H1 (cell line): Measurements from ENCODE around the gene ART4. TPM values are rescaled to one million over a fixed set of nuclear protein-coding genes. Genes with fewer than 3 reads are reported as not detected.

Experiments used
- CTCF ChIA-PET: fragments of 300-600 bp; sonication (Branson Sonifier 250); formaldehyde crosslinking; loops from one replicate; lab custom pipeline; 2021; ENCODE audit not compliant: partially characterized antibody; lab: Charles Lee
- POLR2A ChIA-PET: fragments of 300-600 bp; sonication (Branson Sonifier 250); formaldehyde crosslinking; loops from one replicate; lab custom pipeline; 2021; ENCODE audit warnings: inconsistent platforms; ENCODE audit not compliant: partially characterized antibody; lab: Charles Lee
- DNase-seq, 2 experiments: peaks; one replicate each; pipeline versions ENCODE4 v3.0.0 to v3.0.0-alpha.2; 2010 to 2022; ENCODE audit warnings: low spot score in 2 of 2, low read depth in 1 of 2, mixed read lengths in 1 of 2
- FAIRE-seq: peaks from 2 replicates; lab custom pipeline; 2011; peaks lifted over from hg19 to GRCh38; lab: Jason Lieb, UNC
- H2AFZ ChIP-seq: 2 replicates; pipeline ENCODE4 v1.8.1; 2012; ENCODE audit warnings: low read length, inconsistent platforms
- H2AK5ac ChIP-seq: 2 replicates; pipeline ENCODE4 v1.6.1; 2013; ENCODE audit warnings: low read depth, low read length
- H2BK120ac ChIP-seq: replicated peaks from 2 replicates; pipeline ENCODE3; 2013; ENCODE audit warnings: low read depth, low read length, inconsistent platforms
- H2BK12ac ChIP-seq: 2 replicates; pipeline ENCODE4 v1.6.1; 2013; ENCODE audit warnings: low read depth, low read length
- H2BK15ac ChIP-seq: 2 replicates; pipeline ENCODE4 v1.6.1; 2013; ENCODE audit warnings: low read length
- H2BK20ac ChIP-seq: 2 replicates; pipeline ENCODE4 v1.6.1; 2013; ENCODE audit warnings: low read length
- H2BK5ac ChIP-seq: 2 replicates; pipeline ENCODE4 v1.6.1; 2013; ENCODE audit warnings: low read depth, low read length
- H3K14ac ChIP-seq: 2 replicates; pipeline ENCODE4 v1.6.1; 2013; ENCODE audit warnings: inconsistent platforms; ENCODE audit not compliant: insufficient read length
- H3K18ac ChIP-seq: 2 replicates; pipeline ENCODE4 v1.6.1; 2013; ENCODE audit warnings: low read length; ENCODE audit errors: extremely low read depth
- H3K23ac ChIP-seq: 2 replicates; pipeline ENCODE4 v1.6.1; 2013; ENCODE audit warnings: inconsistent platforms; ENCODE audit not compliant: insufficient read length
- H3K23me2 ChIP-seq: 2 replicates; pipeline ENCODE4 v1.6.1; 2013; ENCODE audit warnings: low read depth, low read length
- H3K27ac ChIP-seq: 2 replicates; pipeline ENCODE4 v1.6.1; 2011; ENCODE audit warnings: low read depth, low read length, inconsistent platforms
- H3K27me3 ChIP-seq, 4 experiments: replicated peaks in 1 of 4; 1 replicate in 1 of 4; 2 replicates in 3 of 4; pipeline versions ENCODE4 v1.6.1 to v1.8.1; 2011 to 2013; ENCODE audit warnings: low read length in 3 of 4, mild to moderate bottlenecking in 3 of 4, inconsistent platforms in 2 of 4, mixed read lengths in 2 of 4, moderate library complexity in 1 of 4; ENCODE audit not compliant: control insufficient read depth in 3 of 4, insufficient read depth in 3 of 4; ENCODE audit errors: extremely low read depth in 1 of 4
- H3K36me3 ChIP-seq, 4 experiments: 2 replicates each; pipeline versions ENCODE4 v1.6.1 to v1.8.1; 2011 to 2013; ENCODE audit warnings: mild to moderate bottlenecking in 4 of 4, low read length in 3 of 4, moderate library complexity in 2 of 4, control low read depth in 1 of 4, inconsistent platforms in 1 of 4; ENCODE audit not compliant: insufficient read depth in 4 of 4, control insufficient read depth in 2 of 4
- H3K4ac ChIP-seq: replicated peaks from 2 replicates; pipeline ENCODE3; 2013; ENCODE audit warnings: low read length, low read depth, mixed read lengths, inconsistent platforms; ENCODE audit not compliant: insufficient read length
- H3K4me1 ChIP-seq, 4 experiments: replicated peaks in 1 of 4; 1 replicate in 1 of 4; 2 replicates in 3 of 4; pipeline versions ENCODE4 v1.6.1 to v1.8.1; 2011 to 2013; ENCODE audit warnings: low read length in 3 of 4, inconsistent platforms in 2 of 4, mixed read lengths in 1 of 4; ENCODE audit not compliant: insufficient read depth in 4 of 4, control insufficient read depth in 3 of 4
- H3K4me2 ChIP-seq, 2 experiments: 2 replicates each; pipeline versions ENCODE4 v1.6.1 to v1.8.1; 2011 to 2013; ENCODE audit warnings: low read depth in 2 of 2, low read length in 2 of 2, control low read depth in 1 of 2, inconsistent platforms in 1 of 2, mild to moderate bottlenecking in 1 of 2; ENCODE audit not compliant: insufficient read depth in 1 of 2
- H3K4me3 ChIP-seq, 4 experiments: fragments of 200-600, 300-600 bp in 1 of 4; sonication (generic), shearing (Covaris generic), sonication (Bioruptor Twin) in 1 of 4; 2 replicates each; pipeline versions ENCODE4 v1.5.1 to v1.8.1; 2011 to 2016; ENCODE audit warnings: low read length in 4 of 4, low read depth in 3 of 4, control low read depth in 2 of 4, inconsistent platforms in 2 of 4, mild to moderate bottlenecking in 2 of 4, mixed read lengths in 1 of 4, moderate library complexity in 1 of 4; ENCODE audit not compliant: insufficient read depth in 2 of 4; ENCODE audit errors: extremely low read depth in 1 of 4
- H3K56ac ChIP-seq: replicated peaks from 2 replicates; pipeline ENCODE3; 2013; ENCODE audit warnings: low read depth, mild to moderate bottlenecking, mixed read lengths, low read length, inconsistent platforms; ENCODE audit not compliant: insufficient read length
- H3K79me1 ChIP-seq: 2 replicates; pipeline ENCODE4 v1.6.1; 2013; ENCODE audit warnings: low read depth, low read length, control low read depth
- H3K79me2 ChIP-seq, 2 experiments: 2 replicates each; pipeline versions ENCODE4 v1.6.1 to v1.8.1; 2012 to 2013; ENCODE audit warnings: low read length in 2 of 2, mild to moderate bottlenecking in 2 of 2, inconsistent platforms in 1 of 2; ENCODE audit not compliant: insufficient read depth in 2 of 2, control insufficient read depth in 1 of 2
- H3K9ac ChIP-seq, 4 experiments: replicated peaks in 1 of 4; 1 replicate in 1 of 4; 2 replicates in 3 of 4; pipeline versions ENCODE4 v1.6.1 to v1.8.1; 2011 to 2013; ENCODE audit warnings: low read depth in 3 of 4, low read length in 3 of 4, control low read depth in 2 of 4, mild to moderate bottlenecking in 2 of 4, moderate library complexity in 2 of 4, inconsistent platforms in 1 of 4; ENCODE audit errors: extremely low read depth in 1 of 4
- H3K9me3 ChIP-seq, 2 experiments: 2 replicates each; pipeline versions ENCODE4 v1.6.1 to v1.8.1; 2012 to 2013; ENCODE audit warnings: mild to moderate bottlenecking in 2 of 2, moderate library complexity in 2 of 2, control low read depth in 1 of 2, inconsistent platforms in 1 of 2, low read depth in 1 of 2, low read length in 1 of 2, mixed read lengths in 1 of 2; ENCODE audit not compliant: insufficient read depth in 2 of 2
- H4K20me1 ChIP-seq, 2 experiments: replicated peaks in 1 of 2; 2 replicates each; pipeline versions ENCODE3 to v1.8.1; 2011 to 2013; ENCODE audit warnings: inconsistent platforms in 2 of 2, low read length in 2 of 2, mild to moderate bottlenecking in 1 of 2; ENCODE audit not compliant: insufficient read depth in 2 of 2, control insufficient read depth in 1 of 2
- H4K5ac ChIP-seq: 2 replicates; pipeline ENCODE4 v1.6.1; 2013; ENCODE audit warnings: low read length, low read depth, mixed read lengths, inconsistent platforms; ENCODE audit not compliant: insufficient read length
- H4K8ac ChIP-seq: 2 replicates; pipeline ENCODE4 v1.8.0; 2013; ENCODE audit warnings: mild to moderate bottlenecking, moderate library complexity, low read length, inconsistent platforms; ENCODE audit not compliant: insufficient read depth; ENCODE audit errors: extremely low read depth
- H4K91ac ChIP-seq: replicated peaks from 2 replicates; pipeline ENCODE3; 2013; ENCODE audit warnings: low read length, mixed read lengths, inconsistent platforms; ENCODE audit not compliant: insufficient read length
- CEBPB ChIP-seq: IDR thresholded peaks from 2 replicates; pipeline ENCODE4 v1.6.1; 2012; ENCODE audit warnings: low read depth, low read length
- HDAC6 ChIP-seq: IDR thresholded peaks from one replicate; pipeline ENCODE4 v1.7.1; 2012; ENCODE audit warnings: low read depth, mild to moderate bottlenecking, inconsistent platforms, low read length, moderate library complexity
- RAD21 ChIP-seq, 2 experiments: IDR thresholded peaks in 1 of 2; conservative IDR thresholded peaks in 1 of 2; 2 replicates each; pipeline ENCODE4 v1.6.1; 2011; ENCODE audit warnings: low read depth in 2 of 2, low read length in 2 of 2, improper control_type of control experiment in 1 of 2, inconsistent platforms in 1 of 2, mild to moderate bottlenecking in 1 of 2, moderate library complexity in 1 of 2
- SUZ12 ChIP-seq: fragments of 200-600 bp; sonication (generic); IDR thresholded peaks from 2 replicates; pipeline ENCODE4 v1.6.1; 2012; ENCODE audit warnings: mild to moderate bottlenecking, inconsistent platforms, low read length, moderate library complexity, mixed read lengths
- WGBS, 2 experiments: shearing (Covaris generic) in 1 of 2; methylation state at CpG; one replicate each; pipeline versions ENCODE4 v1.1.6 to v1.1.7; 2013 to 2015; ENCODE audit warnings: low lambda C conversion rate in 2 of 2, mixed read lengths in 2 of 2, inconsistent platforms in 1 of 2, low coverage in 1 of 2, missing lambda C conversion rate in 1 of 2; ENCODE audit not compliant: insufficient replicate concordance in 2 of 2, insufficient coverage in 1 of 2, insufficient read length in 1 of 2; ENCODE audit errors: extremely low coverage in 1 of 2, missing lambda C conversion rate in 1 of 2; 5-methylcytosine and 5-hydroxymethylcytosine counted together
- polyA plus RNA-seq, 7 experiments: library from polyadenylated mRNA; depleted of rRNA in 3 of 7; stranded (reverse) in 5 of 7; unstranded in 2 of 7; fragments of >200 nt in 5 of 7; fragments of 200-250 nt in 2 of 7; gene quantifications; 1 replicate in 5 of 7; 2 replicates in 1 of 7; 4 replicates in 1 of 7; pipeline versions ENCODE4 v1.2.1 to v1.2.3, GENCODE V29; 2011 to 2013; ENCODE audit warnings: missing spikeins in 2 of 7, mixed read lengths in 2 of 7
- total RNA-seq: library from RNA; stranded (reverse); fragmentation: NEBNext Ultra II Directional; extraction: Animal tissue kit (Norgen Biotek cat#: 25700); gene quantifications from 2 replicates; pipeline ENCODE4 v1.2.1, GENCODE V29; 2021

Gene ART4
- total and polyA plus RNA-seq, 2 of the 8 experiments (the other 6 are each of a cell fraction or from before 2014, with no cell fraction given): not detected

GRCh38 chr12:14854586-14855183, 11.4 kb upstream of the ART4 start:
- H4K91ac ChIP-seq: no peak overlapping the region
- no peak overlapping the region for H2BK15ac ChIP-seq
- no peak overlapping the region for H3K23ac ChIP-seq
- ChIA-PET POLR2A (no interaction called here), CTCF (interaction anchor here (1.0 to 1.4 kb wide), 3 partner anchors 11 to 141 kb away, joined by 3 to 6 read pairs (median 5); no protein-coding TSS in a partner anchor)
- no peaks in the 10 kb centered on the region for H3K79me1 ChIP-seq
- H4K8ac ChIP-seq: no peak overlapping the region
- no peak overlapping the region for H3K56ac ChIP-seq
- no peak overlapping the region for H3K18ac ChIP-seq
- no peaks in the 10 kb centered on the region for H3K27me3 ChIP-seq
- no peak overlapping the region for H2BK20ac ChIP-seq
- 88% methylated on average over 6 of the region's 6 CpGs; no CpG with 5 or more reads in 1 of the 2 experiments for WGBS, 2 experiments
- no peak overlapping the region for H3K4me2 ChIP-seq
- H3K23me2 ChIP-seq: no peaks in the 10 kb centered on the region
- no peaks in the 10 kb centered on the region for H3K36me3 ChIP-seq
- FAIRE-seq (no peak), DNase-seq (no peak)
- H4K5ac ChIP-seq: no peak overlapping the region
- TF ChIP-seq RAD21 (IDR thresholded peaks at IDR 0.05 in 1 of 2, conservative IDR thresholded peaks at IDR 0.05 in 1 of 2; ENCODE audit: low read depth in 2 of 2, low read length in 2 of 2) (no peak), SUZ12 (no peak), HDAC6 (no peak), CEBPB (no peak)
- H2BK12ac ChIP-seq: no peak overlapping the region
- peaks cover 0 to 6% (median 0%) of the 10 kb centered on the region in 4 experiments; a peak in 2 of 7 replicates for H3K4me1 ChIP-seq
- no peak overlapping the region for H3K27ac ChIP-seq
- H2BK120ac ChIP-seq: no peak overlapping the region
- no peak overlapping the region for H2BK5ac ChIP-seq
- peak overlapping the region; percentile 11; the same call in 1 of the 2 replicates for H2AFZ ChIP-seq
- H2AK5ac ChIP-seq: no peak overlapping the region
- no peaks in the 10 kb centered on the region for H3K9me3 ChIP-seq
- no peaks in the 10 kb centered on the region for H3K79me2 ChIP-seq
- no peak overlapping the region for H3K4ac ChIP-seq
- no peaks in the 10 kb centered on the region for H4K20me1 ChIP-seq
- H3K4me3 ChIP-seq: no peak overlapping the region
- no peak overlapping the region for H3K14ac ChIP-seq
- H3K9ac ChIP-seq: no peak overlapping the region
